ACC112 (cell line): Measurements from ENCODE around the gene MAPK8IP1.

Source experiments
- H2AFZ ChIP-seq: fragments of 200-600 bp; sonication (generic); one replicate; pipeline ENCODE4 v1.6.0; 2017; ENCODE audit warnings: antibody characterized with exemption, low read length; ENCODE audit not compliant: unreplicated experiment
- H3K27ac ChIP-seq: fragments of 200-600 bp; sonication (generic); 2 replicates; pipeline ENCODE4 v1.5.1; 2014; ENCODE audit warnings: low read depth, mild to moderate bottlenecking, antibody characterized with exemption, low read length, moderate library complexity
- H3K27me3 ChIP-seq: fragments of 200-600 bp; sonication (generic); 2 replicates; pipeline ENCODE4 v1.6.1; 2014; ENCODE audit warnings: mild to moderate bottlenecking, antibody characterized with exemption, low read length, moderate library complexity, mixed read lengths; ENCODE audit not compliant: insufficient read depth
- H3K36me3 ChIP-seq: fragments of 200-600 bp; sonication (generic); 2 replicates; pipeline ENCODE4 v1.6.1; 2016; ENCODE audit warnings: mild to moderate bottlenecking, antibody characterized with exemption, low read length, moderate library complexity, mixed read lengths; ENCODE audit not compliant: insufficient read depth
- H3K4me1 ChIP-seq: fragments of 200-600 bp; sonication (generic); one replicate; pipeline ENCODE4 v1.6.1; 2016; ENCODE audit warnings: low read length, mixed read lengths; ENCODE audit not compliant: insufficient read depth, unreplicated experiment, control insufficient read depth
- H3K4me3 ChIP-seq: fragments of 200-600 bp; sonication (generic); 2 replicates; pipeline ENCODE4 v1.5.1; 2014; ENCODE audit warnings: mild to moderate bottlenecking, low read depth, low read length
- H3K79me2 ChIP-seq: fragments of 200-600 bp; sonication (generic); one replicate; pipeline ENCODE4 v1.6.0; 2016; ENCODE audit warnings: low read length; ENCODE audit not compliant: control insufficient read depth, unreplicated experiment, insufficient read depth

Gene MAPK8IP1

DNA sequence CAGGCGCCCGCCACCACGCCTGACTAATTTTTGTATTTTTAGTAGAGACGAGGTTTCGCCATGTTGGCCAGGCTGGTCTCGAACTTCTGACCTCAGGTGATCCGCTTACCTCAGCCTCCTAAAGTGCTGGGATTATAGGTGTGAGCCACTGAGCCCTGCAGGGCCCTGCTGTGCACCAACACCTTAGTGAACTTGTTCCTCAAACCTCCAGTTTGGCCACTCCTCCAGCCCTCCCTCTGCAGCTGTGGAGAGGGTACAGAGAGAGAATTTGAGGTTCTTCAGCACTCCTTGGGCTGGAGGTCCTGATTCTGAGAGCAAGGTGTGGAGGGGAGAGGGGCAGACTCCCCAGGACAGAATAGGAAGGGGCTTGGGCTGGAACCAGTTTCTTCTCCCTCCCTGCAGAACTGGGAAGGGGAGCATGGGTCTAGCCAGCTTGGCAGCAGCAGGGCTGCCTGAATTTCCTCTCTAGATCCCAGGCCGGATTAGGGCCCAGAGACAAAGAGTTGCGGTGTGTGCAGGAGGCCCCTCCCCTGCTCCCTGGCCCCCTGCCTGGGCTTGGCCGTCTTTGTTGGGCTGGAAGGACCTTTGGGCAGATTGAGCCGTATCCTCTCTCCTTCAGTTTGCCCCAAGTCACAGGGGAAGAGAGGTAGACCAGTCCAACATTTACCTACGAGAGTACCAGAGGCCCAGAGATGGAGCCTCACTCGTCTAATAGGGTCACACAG, 34.5 kb downstream of the MAPK8IP1 start:
- Histone ChIP-seq H3K79me2 (peaks cover 13% of the 10 kb centered on the region), H3K4me3 (no peak overlapping the region)

GRCh38 chr11:45920531-45921477, 35.4 kb downstream of the MAPK8IP1 start:
- no peaks in the 10 kb centered on the region for H3K36me3 ChIP-seq
- peaks cover 13% of the 10 kb centered on the region for H3K79me2 ChIP-seq
- H3K27me3 ChIP-seq, result peaks cover 34% of the 10 kb centered on the region
- H2AFZ ChIP-seq, result no peak overlapping the region
- no peak overlapping the region for H3K4me3 ChIP-seq
- no peak overlapping the region for H3K27ac ChIP-seq
- H3K4me1 ChIP-seq, result no peaks in the 10 kb centered on the region

More for the DNA sequence above, 34.5 kb downstream of the MAPK8IP1 start:
- no peaks in the 10 kb centered on the region for H3K36me3 ChIP-seq
- peaks cover 34% of the 10 kb centered on the region for H3K27me3 ChIP-seq
- H3K27ac ChIP-seq, result no peak overlapping the region
- no peaks in the 10 kb centered on the region for H3K4me1 ChIP-seq
- no peak overlapping the region for H2AFZ ChIP-seq

GRCh38 chr11:45921561-45922424, 36.3 kb downstream of the MAPK8IP1 start:
- Histone ChIP-seq H3K27ac (no peak overlapping the region), H3K4me3 (no peak overlapping the region), H3K27me3 (peaks cover 34% of the 10 kb centered on the region), H3K79me2 (peaks cover 5% of the 10 kb centered on the region), H3K36me3 (no peaks in the 10 kb centered on the region), H3K4me1 (no peaks in the 10 kb centered on the region), H2AFZ (no peak overlapping the region)

- H3K36me3 ChIP-seq, result no peaks in the 10 kb centered on the region
- no peaks in the 10 kb centered on the region for H3K79me2 ChIP-seq
- H3K27ac ChIP-seq, result no peak within 1 kb of the TSS
- H3K4me3 ChIP-seq, result no peak within 1 kb of the TSS; the same call in 1 of the 2 replicates
- H2AFZ ChIP-seq, result peak within 1 kb of the TSS; percentile 39
- no peaks in the 10 kb centered on the region for H3K4me1 ChIP-seq
- H3K27me3 ChIP-seq, result peaks cover 34% of the 10 kb centered on the region
Observed at GRCh38 chr11:45922425-45923082, 37.1 kb downstream of the MAPK8IP1 start, which contains the start of gene LARGE2. Gene LARGE2, plus strand, starts transcription at chr11:45922656. Its CDS starts 227 bp downstream, at chr11:45922883.

DNA sequence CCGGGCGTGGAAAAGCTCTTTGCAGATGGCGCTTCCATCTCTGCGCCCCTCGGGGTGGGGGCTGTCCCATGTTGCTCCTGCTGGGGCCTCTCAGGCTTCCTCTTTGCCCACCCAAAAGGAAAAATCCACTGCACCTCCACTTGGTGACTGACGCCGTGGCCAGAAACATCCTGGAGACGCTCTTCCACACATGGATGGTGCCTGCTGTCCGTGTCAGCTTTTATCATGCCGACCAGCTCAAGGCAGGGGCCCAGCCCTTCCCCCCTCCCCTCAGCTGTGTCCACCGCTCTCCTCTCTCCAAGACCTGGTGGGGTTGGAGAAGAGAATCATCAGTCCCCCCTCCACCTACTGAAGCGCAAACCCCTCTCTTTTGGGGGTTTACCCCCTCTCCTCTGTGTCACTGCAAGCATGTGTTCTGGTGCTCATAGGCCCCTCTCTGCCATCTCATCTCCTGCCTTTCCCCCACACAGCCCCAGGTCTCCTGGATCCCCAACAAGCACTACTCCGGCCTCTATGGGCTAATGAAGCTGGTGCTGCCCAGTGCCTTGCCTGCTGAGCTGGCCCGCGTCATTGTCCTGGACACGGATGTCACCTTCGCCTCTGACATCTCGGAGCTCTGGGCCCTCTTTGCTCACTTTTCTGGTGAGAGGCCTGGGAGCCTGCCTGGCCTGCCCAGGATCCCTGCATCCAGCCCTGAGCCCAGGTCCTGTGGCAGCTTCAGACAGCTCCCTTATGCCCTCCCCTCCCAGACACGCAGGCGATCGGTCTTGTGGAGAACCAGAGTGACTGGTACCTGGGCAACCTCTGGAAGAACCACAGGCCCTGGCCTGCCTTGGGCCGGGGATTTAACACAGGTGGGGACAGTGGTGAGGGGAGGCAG, 38.8 kb downstream of the MAPK8IP1 start:
- Histone ChIP-seq H3K27me3 (peaks cover 34% of the 10 kb centered on the region), H3K27ac (no peak overlapping the region), H3K4me3 (no peak overlapping the region)

GRCh38 chr11:45924927-45925326, 39.5 kb downstream of the MAPK8IP1 start:
- H3K27me3 ChIP-seq, result peaks cover 34% of the 10 kb centered on the region
- no peaks in the 10 kb centered on the region for H3K79me2 ChIP-seq
- H3K4me3 ChIP-seq, result no peak overlapping the region
- H2AFZ ChIP-seq, result no peak overlapping the region
- H3K4me1 ChIP-seq, result peaks cover under 1% of the 10 kb centered on the region
- H3K27ac ChIP-seq, result no peak overlapping the region
- H3K36me3 ChIP-seq, result no peaks in the 10 kb centered on the region

More for the DNA sequence above, 38.8 kb downstream of the MAPK8IP1 start:
- H3K36me3 ChIP-seq, result no peaks in the 10 kb centered on the region
- H3K79me2 ChIP-seq, result no peaks in the 10 kb centered on the region
- H2AFZ ChIP-seq, result no peak overlapping the region
- H3K4me1 ChIP-seq, result no peaks in the 10 kb centered on the region

DNA sequence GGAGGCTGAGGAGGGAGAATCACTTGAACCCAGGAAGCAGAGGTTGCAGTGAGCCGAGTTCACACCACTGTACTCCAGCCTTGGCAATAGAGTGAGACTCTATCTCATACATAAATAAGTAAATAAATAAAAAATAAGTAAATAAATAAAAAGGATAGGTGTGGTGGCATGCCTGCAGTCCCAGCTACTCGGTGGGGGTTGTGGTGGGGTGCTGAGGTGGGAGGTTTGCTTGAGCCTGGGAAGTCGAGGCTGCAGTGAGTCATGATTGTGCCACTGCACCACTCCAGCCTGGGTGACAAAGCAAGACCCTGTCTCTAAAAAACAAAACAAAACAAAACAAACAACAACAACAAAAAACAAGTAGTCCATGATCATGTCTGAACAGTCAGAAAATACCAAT, 40.1 kb downstream of the MAPK8IP1 start:
- Histone ChIP-seq H3K79me2 (no peaks in the 10 kb centered on the region), H3K4me3 (no peak overlapping the region), H3K27me3 (peaks cover 34% of the 10 kb centered on the region), H3K36me3 (no peaks in the 10 kb centered on the region), H2AFZ (no peak overlapping the region), H3K4me1 (peaks cover 2% of the 10 kb centered on the region), H3K27ac (no peak overlapping the region)

DNA sequence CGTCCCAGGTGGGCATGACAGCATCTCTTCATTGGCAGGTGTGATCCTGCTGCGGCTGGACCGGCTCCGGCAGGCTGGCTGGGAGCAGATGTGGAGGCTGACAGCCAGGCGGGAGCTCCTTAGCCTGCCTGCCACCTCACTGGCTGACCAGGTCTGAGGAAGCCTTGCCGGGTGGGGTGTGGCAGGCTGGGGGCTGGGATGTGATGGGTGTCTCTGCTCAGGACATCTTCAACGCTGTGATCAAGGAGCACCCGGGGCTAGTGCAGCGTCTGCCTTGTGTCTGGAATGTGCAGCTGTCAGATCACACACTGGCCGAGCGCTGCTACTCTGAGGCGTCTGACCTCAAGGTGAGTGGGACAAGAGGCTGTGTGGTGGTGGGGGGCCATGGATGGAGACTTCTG, 40.5 kb downstream of the MAPK8IP1 start:
- Histone ChIP-seq H3K27me3 (peaks cover 33% of the 10 kb centered on the region), H3K4me1 (peaks cover 2% of the 10 kb centered on the region), H2AFZ (no peak overlapping the region), H3K4me3 (no peak overlapping the region), H3K36me3 (no peaks in the 10 kb centered on the region), H3K27ac (no peak overlapping the region), H3K79me2 (no peaks in the 10 kb centered on the region)

- H2AFZ ChIP-seq, result no peak overlapping the region
- peaks cover 26% of the 10 kb centered on the region for H3K27me3 ChIP-seq
- no peaks in the 10 kb centered on the region for H3K36me3 ChIP-seq
- H3K4me3 ChIP-seq, result no peak overlapping the region
- no peak overlapping the region for H3K27ac ChIP-seq
- H3K4me1 ChIP-seq, result peaks cover 2% of the 10 kb centered on the region
- H3K79me2 ChIP-seq, result no peaks in the 10 kb centered on the region
Observed at GRCh38 chr11:45926536-45927331, 41.3 kb downstream of the MAPK8IP1 start.
